Measurements from ENCODE around the gene PCNX2. TPM values are rescaled to one million over a fixed set of nuclear protein-coding genes. Genes with fewer than 3 reads are reported as not detected.

Gene PCNX2
- total and polyA plus RNA-seq, 2 donors (not counting 1 experiment from before 2014, with no cell fraction given), result 17.6 to 34.7 TPM

- Histone ChIP-seq H3K4me1 (ENCODE audit: control insufficient read depth in 2 of 2, insufficient read depth in 2 of 2, low read length in 2 of 2) (no peaks in the 10 kb centered on the region), H3K27me3 (replicated peaks in 1 of 4; ENCODE audit: control extremely low read depth in 1 of 4, control insufficient read depth in 3 of 4, insufficient read depth in 4 of 4, low read length in 3 of 4) (no peaks in the 10 kb centered on the region), H3K27ac (ENCODE audit: low read length in 2 of 2) (no peak overlapping the region), H3K4me3 (ENCODE audit: control extremely low read depth in 1 of 5, extremely low read depth in 1 of 5, insufficient read depth in 1 of 5, low read depth in 2 of 5, low read length in 4 of 5) (no peak overlapping the region), H3K9ac (ENCODE audit: low read length) (no peak overlapping the region), H3K4me2 (replicated peaks; ENCODE audit: low read depth, low read length, poor library complexity, severe bottlenecking) (no peak overlapping the region), H3K9me3 (ENCODE audit: control extremely low read depth in 1 of 3, control insufficient read depth in 2 of 3, insufficient read depth in 1 of 3, low read length in 2 of 3) (no peaks in the 10 kb centered on the region), H3K36me3 (replicated peaks in 1 of 2; ENCODE audit: control extremely low read depth in 1 of 2, control insufficient read depth in 1 of 2, extremely low read depth in 1 of 2, insufficient read depth in 2 of 2, low read length in 1 of 2) (no peaks in the 10 kb centered on the region), H2AFZ (ENCODE audit: insufficient read depth, low read depth, low read length, poor library complexity, severe bottlenecking) (no peak overlapping the region), H3K79me2 (ENCODE audit: control insufficient read depth, insufficient read depth, low read length) (no peaks in the 10 kb centered on the region), H4K20me1 (ENCODE audit: control insufficient read depth, insufficient read depth, low read length, poor library complexity, severe bottlenecking) (no peaks in the 10 kb centered on the region)
- no peak overlapping the region for H3K4me3 Mint-ChIP-seq
- DNase-seq, result no peak
- no peaks in the 10 kb centered on the region for H3K27me3 Mint-ChIP-seq
- intact Hi-C loops (cut with micrococcal nuclease), result no loop called here
- no peak overlapping the region for H3K27ac Mint-ChIP-seq
- CTCF ChIA-PET, result no interaction called here
- no peaks in the 10 kb centered on the region for H3K4me1 Mint-ChIP-seq
- TF ChIP-seq EZH2 (IDR thresholded peaks at IDR 0.05; ENCODE audit: borderline replicate concordance, insufficient read depth, low read depth, low read length, poor library complexity, severe bottlenecking) (no peak), CTCF (IDR thresholded peaks at IDR 0.05) (no peak)
- POLR2A ChIA-PET, result no interaction called here
- no peak for ATAC-seq (ENCODE audit: low read depth)
- H3K9me3 Mint-ChIP-seq (ENCODE audit: insufficient read depth), result no peaks in the 10 kb centered on the region
- WGBS (ENCODE audit: insufficient coverage), result no CpG with 5 or more reads among the region's 2 CpGs
Measured at GRCh38 chr1:233209481-233209880, 86.0 kb downstream of the PCNX2 start.

- intact Hi-C loops (cut with micrococcal nuclease), result no loop called here
- H3K27me3 Mint-ChIP-seq, result no peaks in the 10 kb centered on the region
- H3K9me3 Mint-ChIP-seq (ENCODE audit: insufficient read depth), result no peaks in the 10 kb centered on the region
- Histone ChIP-seq H3K27me3 (replicated peaks in 1 of 4; ENCODE audit: control extremely low read depth in 1 of 4, control insufficient read depth in 3 of 4, insufficient read depth in 4 of 4, low read length in 3 of 4) (no peaks in the 10 kb centered on the region), H3K4me1 (ENCODE audit: control insufficient read depth in 2 of 2, insufficient read depth in 2 of 2, low read length in 2 of 2) (no peaks in the 10 kb centered on the region), H3K27ac (ENCODE audit: low read length in 2 of 2) (no peak overlapping the region), H3K9ac (ENCODE audit: low read length) (no peak overlapping the region), H3K4me3 (ENCODE audit: control extremely low read depth in 1 of 5, extremely low read depth in 1 of 5, insufficient read depth in 1 of 5, low read depth in 2 of 5, low read length in 4 of 5) (no peak overlapping the region), H3K4me2 (replicated peaks; ENCODE audit: low read depth, low read length, poor library complexity, severe bottlenecking) (no peak overlapping the region), H3K9me3 (ENCODE audit: control extremely low read depth in 1 of 3, control insufficient read depth in 2 of 3, insufficient read depth in 1 of 3, low read length in 2 of 3) (no peaks in the 10 kb centered on the region), H2AFZ (ENCODE audit: insufficient read depth, low read depth, low read length, poor library complexity, severe bottlenecking) (no peak overlapping the region), H3K36me3 (replicated peaks in 1 of 2; ENCODE audit: control extremely low read depth in 1 of 2, control insufficient read depth in 1 of 2, extremely low read depth in 1 of 2, insufficient read depth in 2 of 2, low read length in 1 of 2) (no peaks in the 10 kb centered on the region), H4K20me1 (ENCODE audit: control insufficient read depth, insufficient read depth, low read length, poor library complexity, severe bottlenecking) (no peaks in the 10 kb centered on the region), H3K79me2 (ENCODE audit: control insufficient read depth, insufficient read depth, low read length) (no peaks in the 10 kb centered on the region)
- DNase-seq (no peak), ATAC-seq (ENCODE audit: low read depth) (no peak)
- H3K4me3 Mint-ChIP-seq, result no peak overlapping the region
- POLR2A ChIA-PET, result no interaction called here
- no peak overlapping the region for H3K27ac Mint-ChIP-seq
- CTCF ChIA-PET, result no interaction called here
- no peak for TF ChIP-seq CTCF (IDR thresholded peaks at IDR 0.05)
- no peak for TF ChIP-seq EZH2 (IDR thresholded peaks at IDR 0.05; ENCODE audit: borderline replicate concordance, insufficient read depth, low read depth, low read length, poor library complexity, severe bottlenecking)
- H3K4me1 Mint-ChIP-seq, result no peaks in the 10 kb centered on the region
Measured at GRCh38 chr1:233208687-233209086, 86.8 kb downstream of the PCNX2 start.

Measured in B cell (primary cell).